Lower leg skin (tissue), 4 donors: ENCODE measurements around the gene MFN1. TPM values are rescaled to one million over a fixed set of nuclear protein-coding genes. Genes with fewer than 3 reads are reported as not detected.
A peak's percentile ranks its signal among the peaks of the same experiment; 100 is the strongest.

Experiments
- DNase-seq, 2 donors: peaks; one replicate each; pipeline ENCODE4 v3.0.0-alpha.2; 2019; ENCODE audit warnings: low spot score in 2 of 2
- H3K4me3 ChIP-seq: fragments of 200-600 bp; sonication (generic); 2 replicates; pipeline ENCODE4 v1.5.1; 2017; ENCODE audit warnings: mild to moderate bottlenecking, low read depth; ENCODE audit not compliant: poor library complexity, severe bottlenecking
- CTCF ChIP-seq, 3 donors: fragments of 450-650 bp; IDR thresholded peaks; one replicate each; pipeline ENCODE4 v1.5.1; 2016; ENCODE audit warnings: antibody characterized with exemption in 3 of 3, mild to moderate bottlenecking in 3 of 3, moderate library complexity in 2 of 3
- POLR2A ChIP-seq, 2 donors: fragments of 450-650 bp; IDR thresholded peaks; one replicate each; pipeline ENCODE4 v1.6.1; 2016 to 2017; ENCODE audit warnings: antibody characterized with exemption in 2 of 2, mild to moderate bottlenecking in 1 of 2, moderate library complexity in 1 of 2
- WGBS, 2 donors: methylation state at CpG; one replicate each; pipeline ENCODE4 v1.1.5; 2018; 5-methylcytosine and 5-hydroxymethylcytosine counted together
- intact Hi-C: fragments of 100-400 bp; cut with DNase I; formaldehyde crosslinking; loops from one replicate; pipeline ENCODE4 v1.15.0; 2023; ENCODE audit warnings: low total_unique reads
- total RNA-seq, 4 donors: library from RNA; depleted of rRNA; stranded (reverse); fragments of >200 nt; gene quantifications; one replicate each; pipeline ENCODE4 v1.1.0, GENCODE V29; 2016

The MFN1 gene
- total RNA-seq, 4 donors from 2014 or later: 38.2 to 98.7 (median 47.3) TPM

GRCh38 chr3:179318876-179319275, 28.6 kb upstream of the MFN1 start:
- no peak overlapping the region for H3K4me3 ChIP-seq
- intact Hi-C loops: loop anchor here (10.0 kb wide), 2 partner anchors 174 to 304 kb away; partner anchors contain the start of gene PIK3CA
- no peak for TF ChIP-seq CTCF (IDR thresholded peaks at IDR 0.05)
- no peak for DNase-seq
- 84 to 95% methylated on average over 2 of the region's 2 CpGs for WGBS, 2 donors

DNA sequence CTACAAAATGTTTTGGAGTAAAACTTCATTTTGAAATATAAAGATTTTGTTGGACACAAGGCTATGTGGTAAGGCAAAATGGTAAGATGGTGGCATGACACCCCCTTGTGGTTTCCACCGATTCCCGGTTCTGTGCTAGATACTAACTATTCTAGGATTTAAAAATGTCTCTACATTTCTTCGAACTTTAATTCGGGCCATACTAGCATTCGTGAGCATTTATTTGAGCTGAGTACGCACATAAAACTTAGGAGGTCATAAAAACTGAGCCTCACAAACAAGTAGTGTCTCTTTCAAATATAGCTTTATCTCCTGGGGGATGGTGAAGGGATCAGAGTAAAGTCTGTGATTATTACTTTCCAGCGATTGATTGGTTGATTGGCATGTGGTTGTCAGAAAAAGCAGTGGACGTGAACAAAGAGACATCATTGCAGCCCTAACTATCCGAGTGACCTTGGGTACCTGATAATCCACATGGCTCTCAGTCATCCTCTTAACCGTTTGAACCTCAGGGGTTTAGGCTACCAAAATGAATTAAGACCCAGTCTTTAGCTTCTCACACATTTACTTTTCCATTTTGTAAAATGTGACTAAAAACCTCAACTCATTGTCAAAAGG, 25.7 kb upstream of the MFN1 start:
- no peak for DNase-seq
- intact Hi-C loops: no loop called here
- no peak for TF ChIP-seq CTCF (IDR thresholded peaks at IDR 0.05)
- no peak for TF ChIP-seq POLR2A (IDR thresholded peaks at IDR 0.05)
- H3K4me3 ChIP-seq: no peak overlapping the region
- WGBS, 2 donors: 26 to 30% methylated on average over 10 of the region's 10 CpGs

DNA sequence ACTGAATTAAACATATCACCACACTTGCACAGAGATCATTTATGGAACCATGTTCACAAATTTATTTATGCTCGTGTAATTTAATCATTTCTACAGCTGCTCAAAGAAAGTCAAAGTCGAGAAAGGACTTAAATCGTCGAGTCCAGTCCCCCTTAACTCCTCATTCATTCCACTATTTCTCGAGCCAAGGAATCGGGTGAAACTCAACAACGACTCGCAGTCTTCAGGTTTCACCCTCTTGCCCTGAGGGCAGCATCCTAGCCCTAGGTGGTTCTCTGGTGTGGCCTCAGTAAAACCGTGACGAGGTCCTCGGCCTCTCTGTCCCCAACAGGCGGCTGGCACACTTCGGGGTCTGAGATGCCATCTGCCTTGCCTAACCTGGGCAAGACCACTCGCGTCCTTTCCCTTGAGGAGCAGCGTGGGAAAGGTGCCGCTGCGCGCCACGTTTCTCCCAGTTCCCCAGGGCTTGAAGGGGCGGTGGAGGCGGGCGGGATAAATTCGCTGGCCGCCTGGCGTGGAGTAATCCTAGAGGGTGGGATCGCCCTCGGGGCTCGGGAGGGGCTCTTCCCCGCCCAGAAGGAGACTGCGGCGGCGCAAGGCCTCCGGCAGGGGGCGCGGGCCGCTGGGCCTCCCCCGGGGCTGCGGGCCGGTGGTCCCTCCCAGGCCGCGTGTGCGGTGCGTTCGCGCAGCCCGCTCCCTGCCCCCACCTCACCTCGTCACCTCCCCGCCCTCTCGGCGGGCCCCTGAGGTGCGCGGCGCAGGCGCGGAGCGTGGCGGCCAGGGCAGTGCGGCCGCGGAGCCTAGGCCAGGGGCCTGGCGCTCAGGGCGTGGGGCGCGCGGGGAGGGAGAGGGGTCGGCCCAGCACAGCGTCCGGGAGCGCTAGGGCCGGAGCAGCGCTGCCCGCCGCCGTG, 25.0 kb upstream of the MFN1 start, which contains the start of gene ZNF639:
Gene ZNF639 (plus strand): TSS at position 746 of the 911 bp plus-strand sequence. CDS start 5,263 bp downstream, outside the sequence.
- peak within 1 kb of the TSS; percentile 87 for H3K4me3 ChIP-seq
- TF ChIP-seq POLR2A (IDR thresholded peaks at IDR 0.05) (no peak), CTCF (IDR thresholded peaks at IDR 0.05) (peak in 1 of 3 donors; percentile 33)
- intact Hi-C loops: no loop called here
- DNase-seq: peak; percentile 67 to 95
- 0 to 1% methylated on average over 24 to 32 of the region's 75 CpGs for WGBS, 2 donors

DNA sequence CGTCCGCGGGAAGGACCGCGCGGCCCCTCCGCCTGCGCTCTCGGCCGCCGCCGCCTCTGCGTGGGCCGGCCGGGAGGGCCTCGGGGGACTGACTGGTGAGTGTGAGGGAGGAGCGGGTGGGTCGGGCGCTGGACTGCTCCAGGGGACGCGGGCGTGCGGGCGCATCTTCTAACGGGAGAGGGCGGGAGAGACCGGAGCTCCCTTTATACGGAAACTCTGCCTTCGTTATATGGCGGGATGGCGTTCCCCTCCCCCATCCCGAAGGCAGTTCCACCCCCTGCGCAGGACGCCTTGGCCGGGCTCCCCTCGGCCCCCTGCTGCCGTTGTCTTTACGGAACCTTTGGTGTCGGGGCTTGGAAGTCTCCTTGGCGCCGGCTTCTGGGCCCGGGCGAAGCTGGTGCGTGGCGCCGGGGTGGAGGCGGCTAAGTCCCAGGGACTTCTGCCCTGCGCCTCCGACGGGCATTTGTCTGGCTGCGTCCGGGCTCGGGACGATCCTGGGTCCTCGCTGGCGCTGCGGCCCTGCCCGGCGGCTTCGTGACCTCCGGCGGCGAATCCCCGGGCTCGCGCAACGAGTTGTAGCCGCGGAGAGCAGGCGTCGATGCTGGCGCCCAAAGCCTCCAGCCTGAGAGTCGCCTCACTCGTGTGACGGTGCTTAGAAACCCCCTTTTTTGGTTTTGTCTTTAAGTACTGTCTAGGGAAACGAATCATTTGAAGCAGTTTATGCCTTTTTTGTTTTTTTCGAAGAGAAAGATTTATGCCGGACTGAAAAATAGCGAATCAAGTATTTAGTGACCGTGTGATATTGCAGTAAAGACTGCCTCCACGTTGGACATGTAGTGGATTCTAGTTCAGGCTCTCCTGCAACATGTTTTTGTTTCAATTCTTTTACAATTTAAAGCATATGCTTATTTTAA, 24.1 kb upstream of the MFN1 start:
- TF ChIP-seq CTCF (IDR thresholded peaks at IDR 0.05) (no peak), POLR2A (IDR thresholded peaks at IDR 0.05) (no peak)
- peak overlapping the region; percentile 87 for H3K4me3 ChIP-seq
- intact Hi-C loops: no loop called here
- peak; percentile 65 to 93 for DNase-seq
- 0 to 1% methylated on average over 38 to 59 of the region's 81 CpGs for WGBS, 2 donors

DNA sequence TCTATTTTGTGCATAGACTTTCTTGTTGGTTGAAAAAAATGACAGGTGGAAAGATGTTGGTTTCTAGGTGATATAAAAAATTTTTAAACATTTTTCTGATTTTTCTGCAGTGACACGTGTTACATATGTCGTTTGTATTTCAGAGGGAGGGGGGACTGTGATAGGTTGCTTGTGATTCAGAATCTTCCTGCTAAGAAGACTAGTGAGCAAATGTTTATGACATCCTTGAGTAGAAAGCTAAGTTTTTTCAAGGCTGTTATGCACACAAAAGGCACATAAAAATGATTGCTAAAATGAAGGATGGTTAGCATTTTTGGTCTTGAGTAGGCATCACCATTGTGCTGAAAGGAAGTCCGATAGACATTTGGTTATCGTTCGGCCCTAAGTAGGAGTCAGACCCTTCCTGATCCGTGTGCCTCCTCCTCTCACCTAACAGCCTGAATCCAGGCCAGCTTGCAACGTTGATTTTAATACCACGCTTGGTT, 23.2 kb upstream of the MFN1 start:
- peak overlapping the region; percentile 87 for H3K4me3 ChIP-seq
- WGBS, 2 donors: 1 to 3% methylated on average over 8 of the region's 8 CpGs
- no peak for TF ChIP-seq POLR2A (IDR thresholded peaks at IDR 0.05)
- DNase-seq: no peak
- intact Hi-C loops: no loop called here
